SK-N-SH (cell line): ENCODE results near the gene VASH2. TPM values are rescaled to one million over a fixed set of nuclear protein-coding genes. Genes with fewer than 3 reads are reported as not detected.

Source experiments
- CTCF ChIA-PET: fragments of 300-600, 350-600 bp; formaldehyde crosslinking; extraction: SDS; loops from one replicate; lab custom pipeline; 2021; lab: Yijun Ruan, JAX
- POLR2A ChIA-PET: fragments of 350-600 bp; sonication (Branson Sonifier 250); formaldehyde crosslinking; extraction: SDS; loops from one replicate; lab custom pipeline; 2020; ENCODE audit warnings: antibody characterized with exemption, inconsistent platforms; lab: Yijun Ruan, JAX
- DNase-seq: peaks from one replicate; pipeline ENCODE4 v3.0.0; 2012
- H2AFZ ChIP-seq: fragments of 200-600 bp; sonication (generic); 2 replicates; pipeline ENCODE4 v1.8.1; 2016; ENCODE audit warnings: antibody characterized with exemption, mild to moderate bottlenecking, low read depth
- H3F3A ChIP-seq: fragments of 200-600 bp; sonication (generic); replicated peaks from 2 replicates; pipeline ENCODE3; 2016; ENCODE audit warnings: antibody characterized with exemption, mild to moderate bottlenecking; ENCODE audit not compliant: insufficient read depth
- H3K27ac ChIP-seq, 2 experiments: fragments of 200-500 bp in 1 of 2; fragments of 200-600 bp in 1 of 2; sonication (Bioruptor generic) in 1 of 2; sonication (generic), shearing (Covaris generic) in 1 of 2; 2 replicates each; pipeline versions ENCODE4 v1.5.1 to v1.6.1; 2014 to 2016; ENCODE audit warnings: low read depth in 2 of 2, inconsistent platforms in 1 of 2, low read length in 1 of 2, mild to moderate bottlenecking in 1 of 2, mixed read lengths in 1 of 2
- H3K27me3 ChIP-seq: fragments of 200-600 bp; sonication (generic), shearing (Covaris generic); 2 replicates; pipeline ENCODE4 v1.6.1; 2016; ENCODE audit warnings: mixed run types; ENCODE audit not compliant: insufficient read depth
- H3K36me3 ChIP-seq, 2 experiments: fragments of 200-500 bp in 1 of 2; fragments of 200-600 bp in 1 of 2; sonication (Bioruptor generic) in 1 of 2; sonication (generic) in 1 of 2; replicated peaks in 1 of 2; 2 replicates each; pipeline versions ENCODE3 to v1.5.1; 2014 to 2016; ENCODE audit warnings: low read length in 1 of 2, mild to moderate bottlenecking in 1 of 2; ENCODE audit not compliant: insufficient read depth in 2 of 2, control insufficient read depth in 1 of 2
- H3K4me1 ChIP-seq, 2 experiments: fragments of 200-500 bp in 1 of 2; fragments of 200-600 bp in 1 of 2; sonication (Bioruptor generic) in 1 of 2; sonication (generic), shearing (Covaris generic) in 1 of 2; 2 replicates each; pipeline versions ENCODE4 v1.5.1 to v1.6.1; 2014 to 2016; ENCODE audit warnings: low read depth in 1 of 2, low read length in 1 of 2, mixed run types in 1 of 2; ENCODE audit not compliant: insufficient read depth in 2 of 2, control insufficient read depth in 1 of 2
- H3K4me2 ChIP-seq: fragments of 200-600 bp; sonication (generic), shearing (Covaris generic); 2 replicates; pipeline ENCODE4 v1.6.1; 2017; ENCODE audit warnings: mixed run types
- H3K4me3 ChIP-seq, 2 experiments: fragments of 200-500 bp in 1 of 2; fragments of 200-600 bp in 1 of 2; sonication (Bioruptor generic) in 1 of 2; sonication (generic), shearing (Covaris generic) in 1 of 2; 2 replicates each; pipeline versions ENCODE4 v1.5.1 to v1.8.1; 2014 to 2016; ENCODE audit warnings: low read depth in 2 of 2, inconsistent platforms in 1 of 2, low read length in 1 of 2, mild to moderate bottlenecking in 1 of 2, mixed read lengths in 1 of 2, moderate library complexity in 1 of 2
- H3K79me2 ChIP-seq: fragments of 200-600 bp; sonication (generic); 2 replicates; pipeline ENCODE4 v1.8.1; 2017; ENCODE audit warnings: mild to moderate bottlenecking; ENCODE audit not compliant: insufficient read depth
- H3K9ac ChIP-seq: fragments of 200-600 bp; sonication (generic); 2 replicates; pipeline ENCODE4 v1.6.1; 2017; ENCODE audit warnings: mixed run types
- H3K9me2 ChIP-seq: fragments of 200-600 bp; sonication (generic); 2 replicates; pipeline ENCODE4 v1.6.1; 2017; ENCODE audit warnings: mixed run types
- H3K9me3 ChIP-seq: fragments of 200-600 bp; sonication (generic); 2 replicates; pipeline ENCODE4 v1.6.1; 2017; ENCODE audit warnings: mixed run types, mild to moderate bottlenecking, moderate library complexity
- H4K20me1 ChIP-seq: fragments of 200-600 bp; sonication (generic); 2 replicates; pipeline ENCODE4 v1.6.1; 2017; ENCODE audit warnings: mild to moderate bottlenecking, mixed run types; ENCODE audit not compliant: insufficient read depth
- CHD2 ChIP-seq: fragments of 150-350 bp; IDR thresholded peaks from 2 replicates; pipeline ENCODE4 v1.6.1; 2018; ENCODE audit warnings: low read length; ENCODE audit not compliant: partially characterized antibody
- ELF1 ChIP-seq: IDR thresholded peaks from 2 replicates; pipeline ENCODE4 v1.4.0; 2012
- FOSL2 ChIP-seq: IDR thresholded peaks from 2 replicates; pipeline ENCODE4 v1.4.0; 2012; ENCODE audit warnings: low read depth, mild to moderate bottlenecking, moderate library complexity, borderline replicate concordance
- FOXJ3 ChIP-seq: sonication (generic); formaldehyde crosslinking; IDR thresholded peaks from 2 replicates; pipeline ENCODE4 v1.5.1; 2020; ENCODE audit warnings: mild to moderate bottlenecking, missing genetic modification reagents
- GABPA ChIP-seq: IDR thresholded peaks from 2 replicates; pipeline ENCODE4 v1.4.0; 2012; ENCODE audit warnings: low read depth, mild to moderate bottlenecking
- JUND ChIP-seq: IDR thresholded peaks from 2 replicates; pipeline ENCODE4 v1.4.0; 2012
- MEF2A ChIP-seq: IDR thresholded peaks from 2 replicates; pipeline ENCODE4 v1.4.0; 2012; ENCODE audit warnings: low read depth, borderline replicate concordance
- MXI1 ChIP-seq: IDR thresholded peaks from 2 replicates; pipeline ENCODE4 v1.6.1; 2012; ENCODE audit warnings: mild to moderate bottlenecking, low read depth, low read length, improper control_type of control experiment
- RAD21 ChIP-seq: IDR thresholded peaks from 2 replicates; pipeline ENCODE4 v1.6.1; 2012; ENCODE audit warnings: mild to moderate bottlenecking, low read length
- SMC3 ChIP-seq: IDR thresholded peaks from 2 replicates; pipeline ENCODE4 v1.6.1; 2012; ENCODE audit warnings: low read depth, low read length, improper control_type of control experiment
- TAF1 ChIP-seq: IDR thresholded peaks from 2 replicates; pipeline ENCODE4 v1.6.1; 2012; ENCODE audit warnings: low read depth, mild to moderate bottlenecking, low read length, moderate library complexity, borderline replicate concordance
- TCF12 ChIP-seq: IDR thresholded peaks from 2 replicates; pipeline ENCODE4 v1.4.0; 2012
- TEAD4 ChIP-seq: IDR thresholded peaks from 2 replicates; pipeline ENCODE4 v1.4.0; 2012; ENCODE audit warnings: mild to moderate bottlenecking, borderline replicate concordance; ENCODE audit not compliant: insufficient read depth
- WGBS: methylation state at CpG from one replicate; pipeline ENCODE4 v1.1.6; 2017; ENCODE audit warnings: low lambda C conversion rate; 5-methylcytosine and 5-hydroxymethylcytosine counted together
- polyA plus RNA-seq, 3 experiments: library from polyadenylated mRNA; depleted of rRNA; stranded (reverse); fragments of >200 nt; gene quantifications; 2 replicates each; pipeline ENCODE4 v1.2.3, GENCODE V29; 2012
- TF ChIP-seq, protein P1 (sequence below): fragments of 200-600 bp; sonication (generic); IDR thresholded peaks from 2 replicates; pipeline ENCODE4 v1.6.1; 2017; ENCODE audit warnings: antibody characterized with exemption, mild to moderate bottlenecking, moderate library complexity
- TF ChIP-seq, protein P2 (sequence below): IDR thresholded peaks from 2 replicates; pipeline ENCODE4 v1.4.0; 2012; ENCODE audit warnings: low read depth, borderline replicate concordance

Gene VASH2
- polyA plus RNA-seq, 1 of the 3 experiments (the other 2 are of a cell fraction): 0.41 TPM

DNA sequence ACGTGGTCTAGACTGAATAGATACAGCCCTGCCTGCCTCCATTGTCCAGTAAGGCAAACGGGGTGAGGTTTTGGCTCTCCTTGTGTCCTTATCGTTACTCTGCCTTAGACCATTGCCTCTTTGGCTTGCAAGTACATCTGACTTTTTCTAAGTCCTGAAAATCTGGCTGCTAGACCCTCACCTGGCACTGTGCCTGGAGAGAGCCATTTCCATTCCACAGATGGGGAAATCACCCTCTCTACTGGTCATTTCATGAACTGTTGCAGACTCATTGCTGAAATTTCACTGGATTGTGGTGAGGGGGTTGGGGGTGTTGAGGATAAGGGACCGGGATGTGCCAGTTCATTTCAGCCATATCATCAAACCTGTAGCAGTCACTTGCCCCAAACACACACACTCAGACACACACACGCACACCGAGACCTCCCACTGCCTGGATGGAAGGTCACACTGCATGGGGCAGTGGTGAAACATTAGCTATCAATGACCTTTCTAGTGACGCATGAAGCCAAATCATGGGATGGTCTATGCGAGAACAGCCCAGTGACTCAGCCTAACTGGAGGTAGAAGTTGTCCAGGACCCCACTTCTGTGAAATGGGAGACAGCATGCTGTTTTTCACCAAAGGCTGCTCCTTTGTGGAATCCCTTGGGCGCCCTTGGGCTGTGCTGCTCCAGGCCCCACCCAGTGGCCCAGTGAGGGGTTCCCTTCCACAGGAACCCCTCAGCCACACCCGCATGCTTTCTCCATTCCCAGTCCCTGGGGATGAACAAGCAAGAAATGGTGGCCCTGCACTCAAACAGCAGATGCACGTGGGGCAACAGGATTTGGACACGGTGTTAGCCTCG lies 34.9 kb upstream of the VASH2 start (continued):
- TF ChIP-seq GABPA: no peak

DNA sequence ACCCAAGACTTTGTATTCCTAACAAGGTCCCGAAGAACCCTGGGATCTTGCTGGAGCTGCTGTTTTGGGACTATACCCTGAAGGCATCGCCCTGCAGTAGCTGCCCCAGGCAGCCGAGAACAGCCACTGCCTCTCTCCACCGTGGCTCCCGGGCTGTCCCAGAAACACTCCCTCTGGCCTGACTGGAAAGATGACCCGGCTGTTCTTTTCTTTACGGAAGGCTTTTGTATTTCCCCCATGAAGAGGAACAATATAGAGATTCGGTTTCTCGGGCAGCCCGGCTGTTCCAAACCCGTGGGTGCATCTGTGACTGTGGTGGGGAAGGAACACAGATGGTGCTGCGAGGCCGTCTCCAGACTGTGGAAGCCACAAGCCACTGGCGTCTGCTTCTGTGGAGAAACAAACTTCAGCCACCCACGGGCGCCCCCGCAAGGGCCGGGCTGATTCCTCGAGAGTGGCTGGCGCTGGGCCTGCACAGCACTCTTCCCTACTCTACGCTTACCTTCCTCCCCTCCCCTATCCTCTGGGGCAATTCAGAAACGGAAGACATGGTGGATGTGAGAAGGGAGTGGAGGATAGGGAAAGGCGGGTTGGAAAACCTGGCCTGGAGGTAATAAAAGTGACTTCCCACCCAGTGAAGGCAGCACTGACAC lies 33.7 kb upstream of the VASH2 start:
- Histone ChIP-seq H3K4me3 (no peak overlapping the region), H3K27ac (no peak overlapping the region), H3K4me2 (no peak overlapping the region), H4K20me1 (no peaks in the 10 kb centered on the region), H3K36me3 (no peaks in the 10 kb centered on the region), H3K9me2 (no peaks in the 10 kb centered on the region), H3K9ac (no peak overlapping the region)
- CTCF ChIA-PET: interaction anchor here (1.0 to 1.6 kb wide), 5 partner anchors 8 to 440 kb away, joined by 3 to 9 read pairs (median 5); no protein-coding TSS in a partner anchor
- TF ChIP-seq FOSL2 (no peak), SMC3 (no peak), TEAD4 (no peak), JUND (no peak), TCF12 (no peak), FOXJ3 (CRISPR knock-in tag) (no peak), CHD2 (no peak), MEF2A (no peak), TAF1 (no peak), MXI1 (no peak), RAD21 (no peak), ELF1 (no peak)
- TF ChIP-seq, protein P1, sequence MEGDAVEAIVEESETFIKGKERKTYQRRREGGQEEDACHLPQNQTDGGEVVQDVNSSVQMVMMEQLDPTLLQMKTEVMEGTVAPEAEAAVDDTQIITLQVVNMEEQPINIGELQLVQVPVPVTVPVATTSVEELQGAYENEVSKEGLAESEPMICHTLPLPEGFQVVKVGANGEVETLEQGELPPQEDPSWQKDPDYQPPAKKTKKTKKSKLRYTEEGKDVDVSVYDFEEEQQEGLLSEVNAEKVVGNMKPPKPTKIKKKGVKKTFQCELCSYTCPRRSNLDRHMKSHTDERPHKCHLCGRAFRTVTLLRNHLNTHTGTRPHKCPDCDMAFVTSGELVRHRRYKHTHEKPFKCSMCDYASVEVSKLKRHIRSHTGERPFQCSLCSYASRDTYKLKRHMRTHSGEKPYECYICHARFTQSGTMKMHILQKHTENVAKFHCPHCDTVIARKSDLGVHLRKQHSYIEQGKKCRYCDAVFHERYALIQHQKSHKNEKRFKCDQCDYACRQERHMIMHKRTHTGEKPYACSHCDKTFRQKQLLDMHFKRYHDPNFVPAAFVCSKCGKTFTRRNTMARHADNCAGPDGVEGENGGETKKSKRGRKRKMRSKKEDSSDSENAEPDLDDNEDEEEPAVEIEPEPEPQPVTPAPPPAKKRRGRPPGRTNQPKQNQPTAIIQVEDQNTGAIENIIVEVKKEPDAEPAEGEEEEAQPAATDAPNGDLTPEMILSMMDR: no peak
- TF ChIP-seq, protein P2, sequence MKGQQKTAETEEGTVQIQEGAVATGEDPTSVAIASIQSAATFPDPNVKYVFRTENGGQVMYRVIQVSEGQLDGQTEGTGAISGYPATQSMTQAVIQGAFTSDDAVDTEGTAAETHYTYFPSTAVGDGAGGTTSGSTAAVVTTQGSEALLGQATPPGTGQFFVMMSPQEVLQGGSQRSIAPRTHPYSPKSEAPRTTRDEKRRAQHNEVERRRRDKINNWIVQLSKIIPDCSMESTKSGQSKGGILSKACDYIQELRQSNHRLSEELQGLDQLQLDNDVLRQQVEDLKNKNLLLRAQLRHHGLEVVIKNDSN: no peak
- TF ChIP-seq, all 33 proteins: peak for 0
- no peaks in the 10 kb centered on the region for H3F3A ChIP-seq
- POLR2A ChIA-PET: no interaction called here
- no peaks in the 10 kb centered on the region for H3K27me3 ChIP-seq
- H3K4me1 ChIP-seq: peaks cover 0 to 5% of the 10 kb centered on the region in 2 experiments; a peak in 1 of 4 replicates
- H3K9me3 ChIP-seq: no peaks in the 10 kb centered on the region
- H2AFZ ChIP-seq: no peak overlapping the region
- DNase-seq: no peak
- H3K79me2 ChIP-seq: no peaks in the 10 kb centered on the region
- 83% methylated on average over 21 of the region's 23 CpGs for WGBS
